K562 (cell line): Measurements from ENCODE around the gene SNCB. TPM values are rescaled to one million over a fixed set of nuclear protein-coding genes. Genes with fewer than 3 reads are reported as not detected.

Experiments
- ARID2 ChIP-seq: fragments of 450-650 bp; IDR thresholded peaks from 2 replicates; pipeline ENCODE4 v1.6.1; 2017; ENCODE audit warnings: antibody characterized with exemption, mild to moderate bottlenecking
- ATF7 ChIP-seq: fragments of 450-650 bp; IDR thresholded peaks from 2 replicates; pipeline ENCODE4 v1.7.1; 2014; ENCODE audit warnings: mild to moderate bottlenecking, moderate library complexity
- EHMT2 ChIP-seq: fragments of 450-650 bp; IDR thresholded peaks from 2 replicates; pipeline ENCODE4 v1.6.1; 2018; ENCODE audit warnings: antibody characterized with exemption
- ETV1 ChIP-seq: fragments of 450-650 bp; conservative IDR thresholded peaks from 2 replicates; pipeline ENCODE4 v1.6.1; 2016; ENCODE audit warnings: missing genetic modification characterization, control low read depth, low read depth, missing compliant biosample characterization
- L3MBTL2 ChIP-seq: fragments of 450-650 bp; IDR thresholded peaks from 2 replicates; pipeline ENCODE4 v1.6.1; 2016; ENCODE audit warnings: mild to moderate bottlenecking, moderate library complexity
- NR2C2 ChIP-seq, 2 experiments: fragments of 200-800 bp in 1 of 2; sonication (Bioruptor generic) in 1 of 2; sonication (generic) in 1 of 2; formaldehyde crosslinking in 1 of 2; IDR thresholded peaks; 2 replicates each; pipeline versions ENCODE4 v1.6.1 to v1.8.0; 2016 to 2022; ENCODE audit warnings: mild to moderate bottlenecking in 1 of 2, missing compliant biosample characterization in 1 of 2, missing genetic modification characterization in 1 of 2, missing genetic modification reagents in 1 of 2
- ZC3H4 ChIP-seq: sonication (generic); formaldehyde crosslinking; IDR thresholded peaks from 2 replicates; pipeline ENCODE4 v1.9.0; 2021; ENCODE audit warnings: missing genetic modification reagents, borderline replicate concordance
- ZNF253 ChIP-seq: fragments of 250-450 bp; sonication (Bioruptor Pico); conservative IDR thresholded peaks from 2 replicates; pipeline ENCODE4 v1.6.1; 2021; ENCODE audit warnings: mild to moderate bottlenecking
- polyA plus RNA-seq, 8 experiments: library from polyadenylated mRNA; depleted of rRNA in 4 of 8; stranded (reverse) in 5 of 8; unstranded in 3 of 8; fragments of >200 nt; fragmentation: Nextera tagmentation in 2 of 8; fragmentation: Illumina TruSeq in 1 of 8; extraction: Ambion mirVana in 2 of 8; extraction: Trizol in 1 of 8; gene quantifications; 2 replicates each; pipeline versions ENCODE4 v1.2.1 to v1.2.3, GENCODE V29; 2011 to 2014; ENCODE audit warnings: inconsistent platforms in 1 of 8, missing spikeins in 1 of 8
- total RNA-seq, 7 experiments: library from RNA; depleted of rRNA in 6 of 7; stranded (reverse); fragments of >200 nt in 6 of 7; fragmentation: Illumina TruSeq in 2 of 7; extraction: Trizol in 2 of 7; gene quantifications; 2 replicates each; pipeline versions ENCODE4 v1.2.1 to v1.2.3, GENCODE V29; 2011 to 2021; ENCODE audit warnings: low replicate concordance in 1 of 7
- TF ChIP-seq, protein P1 (sequence below), 2 experiments: IDR thresholded peaks; 2 replicates each; pipeline ENCODE4 v1.6.1; 2011; ENCODE audit warnings: borderline replicate concordance in 1 of 2, control low read depth in 1 of 2, low read depth in 1 of 2, low read length in 1 of 2, mild to moderate bottlenecking in 1 of 2, mixed read lengths in 1 of 2, moderate library complexity in 1 of 2; ENCODE audit not compliant: insufficient read depth in 1 of 2, insufficient read length in 1 of 2, poor library complexity in 1 of 2, severe bottlenecking in 1 of 2; ENCODE audit errors: extremely low read depth in 1 of 2
- TF ChIP-seq, protein P2 (sequence below): fragments of 200-800 bp; sonication (Bioruptor generic); IDR thresholded peaks from 2 replicates; pipeline ENCODE4 v1.6.1; 2017; ENCODE audit warnings: missing genetic modification characterization, missing compliant biosample characterization
- TF ChIP-seq, protein P3 (sequence below): fragments of 200-800 bp; sonication (Bioruptor generic); IDR thresholded peaks from 2 replicates; pipeline ENCODE4 v1.6.1; 2017; ENCODE audit warnings: missing genetic modification characterization, missing compliant biosample characterization

Gene SNCB
- total and polyA plus RNA-seq, 9 of the 15 experiments (the other 6 are each of a cell fraction or from before 2014, with no cell fraction given), result not detected

DNA sequence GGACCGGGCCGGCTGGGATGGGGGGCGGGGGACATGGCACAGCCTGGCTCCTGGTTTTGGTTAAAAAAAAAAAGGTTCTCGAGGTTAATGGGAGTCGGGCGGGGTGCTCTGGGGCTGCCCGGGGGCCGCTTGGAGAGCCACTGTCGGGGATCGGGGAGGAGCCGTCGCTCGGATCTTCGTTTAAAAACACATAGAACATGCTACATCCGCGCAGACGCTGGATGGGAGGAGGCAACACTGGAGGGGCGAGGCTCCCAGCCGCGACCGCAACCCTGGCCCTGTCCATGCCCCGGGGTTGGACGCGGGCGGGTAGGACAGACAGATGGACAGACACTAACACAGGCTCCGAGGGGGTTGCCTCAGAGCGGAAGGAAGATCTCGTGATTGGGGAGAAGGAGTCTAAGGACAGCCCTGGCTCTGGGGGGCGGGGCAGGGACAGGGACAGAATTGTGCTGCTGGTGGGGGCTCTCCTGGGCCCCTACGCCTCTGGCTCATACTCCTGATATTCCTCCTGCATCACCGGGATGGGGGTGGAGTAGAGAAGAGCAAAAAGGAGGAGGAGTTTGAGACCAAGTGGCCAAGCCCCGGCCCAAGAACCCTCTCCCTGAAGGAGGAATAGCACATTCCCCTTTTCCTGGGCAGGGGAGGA is 9.9 kb downstream of the SNCB start (continued):
- TF ChIP-seq, protein P1, sequence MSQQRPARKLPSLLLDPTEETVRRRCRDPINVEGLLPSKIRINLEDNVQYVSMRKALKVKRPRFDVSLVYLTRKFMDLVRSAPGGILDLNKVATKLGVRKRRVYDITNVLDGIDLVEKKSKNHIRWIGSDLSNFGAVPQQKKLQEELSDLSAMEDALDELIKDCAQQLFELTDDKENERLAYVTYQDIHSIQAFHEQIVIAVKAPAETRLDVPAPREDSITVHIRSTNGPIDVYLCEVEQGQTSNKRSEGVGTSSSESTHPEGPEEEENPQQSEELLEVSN (IDR thresholded peaks at IDR 0.05; ENCODE audit: borderline replicate concordance in 1 of 2, extremely low read depth in 1 of 2, insufficient read depth in 1 of 2, insufficient read length in 1 of 2, low read depth in 1 of 2, low read length in 1 of 2, poor library complexity in 1 of 2, severe bottlenecking in 1 of 2), result peak in 1 of 2 experiments; percentile 52
- 0 out of 2 replicates have a peak, but pooled peaks have one; percentile 43 for TF ChIP-seq ATF7
- TF ChIP-seq ZNF253 (CRISPR knock-in tag), result no peak
- TF ChIP-seq, protein P2, sequence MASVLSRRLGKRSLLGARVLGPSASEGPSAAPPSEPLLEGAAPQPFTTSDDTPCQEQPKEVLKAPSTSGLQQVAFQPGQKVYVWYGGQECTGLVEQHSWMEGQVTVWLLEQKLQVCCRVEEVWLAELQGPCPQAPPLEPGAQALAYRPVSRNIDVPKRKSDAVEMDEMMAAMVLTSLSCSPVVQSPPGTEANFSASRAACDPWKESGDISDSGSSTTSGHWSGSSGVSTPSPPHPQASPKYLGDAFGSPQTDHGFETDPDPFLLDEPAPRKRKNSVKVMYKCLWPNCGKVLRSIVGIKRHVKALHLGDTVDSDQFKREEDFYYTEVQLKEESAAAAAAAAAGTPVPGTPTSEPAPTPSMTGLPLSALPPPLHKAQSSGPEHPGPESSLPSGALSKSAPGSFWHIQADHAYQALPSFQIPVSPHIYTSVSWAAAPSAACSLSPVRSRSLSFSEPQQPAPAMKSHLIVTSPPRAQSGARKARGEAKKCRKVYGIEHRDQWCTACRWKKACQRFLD, result 0 out of 2 replicates have a peak, but pooled peaks have one; percentile 25
- TF ChIP-seq, protein P3, sequence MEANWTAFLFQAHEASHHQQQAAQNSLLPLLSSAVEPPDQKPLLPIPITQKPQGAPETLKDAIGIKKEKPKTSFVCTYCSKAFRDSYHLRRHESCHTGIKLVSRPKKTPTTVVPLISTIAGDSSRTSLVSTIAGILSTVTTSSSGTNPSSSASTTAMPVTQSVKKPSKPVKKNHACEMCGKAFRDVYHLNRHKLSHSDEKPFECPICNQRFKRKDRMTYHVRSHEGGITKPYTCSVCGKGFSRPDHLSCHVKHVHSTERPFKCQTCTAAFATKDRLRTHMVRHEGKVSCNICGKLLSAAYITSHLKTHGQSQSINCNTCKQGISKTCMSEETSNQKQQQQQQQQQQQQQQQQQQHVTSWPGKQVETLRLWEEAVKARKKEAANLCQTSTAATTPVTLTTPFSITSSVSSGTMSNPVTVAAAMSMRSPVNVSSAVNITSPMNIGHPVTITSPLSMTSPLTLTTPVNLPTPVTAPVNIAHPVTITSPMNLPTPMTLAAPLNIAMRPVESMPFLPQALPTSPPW (CRISPR knock-in tag), result peak; percentile 44
- TF ChIP-seq ZC3H4 (CRISPR knock-in tag), result no peak
- 0 out of 2 replicates have a peak, but pooled peaks have one; percentile 26 for TF ChIP-seq EHMT2
- TF ChIP-seq NR2C2 (CRISPR knock-in tag; IDR thresholded peaks at IDR 0.05), result no peak
- no peak for TF ChIP-seq NR2C2 (tag; IDR thresholded peaks at IDR 0.05)
- peak; percentile 57 for TF ChIP-seq L3MBTL2
- 0 out of 2 replicates have a peak, but pooled peaks have one; percentile 10 for TF ChIP-seq ARID2
- peak; percentile 72 for TF ChIP-seq ETV1 (tag)
- TF ChIP-seq, all 486 proteins: peak for 10
